Measurements from ENCODE around the gene RAPGEF1.

DNA sequence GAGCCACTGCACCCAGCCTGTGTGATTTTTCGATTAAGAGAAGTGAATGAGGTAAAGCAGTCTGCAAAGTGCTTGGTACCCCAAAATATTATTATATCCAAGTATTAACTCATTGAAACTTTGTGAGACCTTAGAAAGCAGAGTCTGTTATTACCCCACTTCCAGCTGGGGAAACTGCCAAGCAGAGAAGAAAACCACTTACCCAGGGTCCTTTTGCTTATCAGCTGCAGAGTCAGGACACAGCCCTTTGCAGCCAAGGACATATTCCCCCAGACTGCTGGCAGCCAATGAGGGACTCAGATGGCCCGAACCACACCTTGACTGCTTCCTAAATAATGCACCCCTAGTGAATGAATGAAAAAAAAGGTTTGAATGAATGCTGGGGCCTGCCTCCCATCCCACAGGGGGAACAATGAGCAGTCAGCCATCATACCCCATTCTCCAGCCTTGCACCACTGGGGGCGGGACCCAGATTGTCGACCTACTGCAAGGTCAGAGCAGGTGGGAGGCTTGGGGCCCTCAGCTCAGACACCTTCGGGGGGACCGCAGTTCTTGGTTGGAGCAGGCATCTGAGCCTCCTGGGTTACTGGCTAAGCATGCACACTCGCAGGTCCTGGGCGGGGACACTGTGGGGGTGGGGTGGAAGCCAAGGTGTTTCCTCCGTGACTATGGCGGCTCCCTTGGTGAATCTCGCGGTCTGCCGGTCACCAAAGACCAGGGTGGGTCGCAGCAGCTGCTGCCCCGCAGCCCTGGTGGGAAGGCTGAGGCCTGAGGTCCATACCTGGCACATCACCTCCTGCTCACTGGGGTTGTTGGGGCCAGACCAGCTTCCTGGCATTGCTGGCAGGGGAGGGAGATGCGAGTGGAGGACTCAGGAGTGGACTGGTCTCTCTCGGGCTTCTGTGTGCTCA is 164.9 kb downstream of the RAPGEF1 start:
- TF ChIP-seq, protein P1, sequence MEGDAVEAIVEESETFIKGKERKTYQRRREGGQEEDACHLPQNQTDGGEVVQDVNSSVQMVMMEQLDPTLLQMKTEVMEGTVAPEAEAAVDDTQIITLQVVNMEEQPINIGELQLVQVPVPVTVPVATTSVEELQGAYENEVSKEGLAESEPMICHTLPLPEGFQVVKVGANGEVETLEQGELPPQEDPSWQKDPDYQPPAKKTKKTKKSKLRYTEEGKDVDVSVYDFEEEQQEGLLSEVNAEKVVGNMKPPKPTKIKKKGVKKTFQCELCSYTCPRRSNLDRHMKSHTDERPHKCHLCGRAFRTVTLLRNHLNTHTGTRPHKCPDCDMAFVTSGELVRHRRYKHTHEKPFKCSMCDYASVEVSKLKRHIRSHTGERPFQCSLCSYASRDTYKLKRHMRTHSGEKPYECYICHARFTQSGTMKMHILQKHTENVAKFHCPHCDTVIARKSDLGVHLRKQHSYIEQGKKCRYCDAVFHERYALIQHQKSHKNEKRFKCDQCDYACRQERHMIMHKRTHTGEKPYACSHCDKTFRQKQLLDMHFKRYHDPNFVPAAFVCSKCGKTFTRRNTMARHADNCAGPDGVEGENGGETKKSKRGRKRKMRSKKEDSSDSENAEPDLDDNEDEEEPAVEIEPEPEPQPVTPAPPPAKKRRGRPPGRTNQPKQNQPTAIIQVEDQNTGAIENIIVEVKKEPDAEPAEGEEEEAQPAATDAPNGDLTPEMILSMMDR (IDR thresholded peaks at IDR 0.05) = no peak
- no peak for TF ChIP-seq POLR2AphosphoS5 (IDR thresholded peaks at IDR 0.05)
- no peak for TF ChIP-seq POLR2A (IDR thresholded peaks at IDR 0.05)
